ENCODE results near the gene DGKD.

DNA sequence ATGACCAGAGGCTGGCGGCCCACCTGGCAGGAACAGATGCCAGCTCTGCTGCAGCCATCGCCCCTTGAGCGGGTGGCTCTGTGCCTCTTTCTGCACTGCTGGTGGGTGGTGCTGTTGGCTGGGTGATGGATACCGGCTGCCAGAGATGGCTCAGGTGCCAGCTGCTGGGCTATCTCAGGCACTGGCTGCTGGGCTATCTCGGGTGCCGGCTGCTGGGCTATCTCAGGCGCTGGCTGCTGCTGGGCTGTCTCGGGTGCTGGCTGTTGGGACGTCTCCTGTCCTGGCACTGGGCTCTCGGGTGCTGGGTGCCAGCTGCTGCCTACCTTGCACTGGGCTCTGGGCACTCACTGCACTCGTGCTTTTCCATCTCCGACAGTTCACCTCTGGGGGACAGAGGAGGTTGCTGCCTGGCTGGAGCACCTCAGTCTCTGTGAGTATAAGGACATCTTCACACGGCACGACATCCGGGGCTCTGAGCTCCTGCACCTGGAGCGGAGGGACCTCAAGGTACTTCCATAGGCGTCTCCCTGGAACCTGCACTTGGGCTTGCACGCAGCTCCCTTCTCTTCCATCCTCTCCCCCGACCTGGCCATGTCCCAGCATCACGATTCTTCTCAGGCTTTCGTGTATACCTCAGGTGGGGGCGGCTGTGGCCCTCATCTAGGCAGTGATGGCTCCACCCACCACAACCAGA, 113.9 kb downstream of the DGKD start:
- TF ChIP-seq, protein P1, sequence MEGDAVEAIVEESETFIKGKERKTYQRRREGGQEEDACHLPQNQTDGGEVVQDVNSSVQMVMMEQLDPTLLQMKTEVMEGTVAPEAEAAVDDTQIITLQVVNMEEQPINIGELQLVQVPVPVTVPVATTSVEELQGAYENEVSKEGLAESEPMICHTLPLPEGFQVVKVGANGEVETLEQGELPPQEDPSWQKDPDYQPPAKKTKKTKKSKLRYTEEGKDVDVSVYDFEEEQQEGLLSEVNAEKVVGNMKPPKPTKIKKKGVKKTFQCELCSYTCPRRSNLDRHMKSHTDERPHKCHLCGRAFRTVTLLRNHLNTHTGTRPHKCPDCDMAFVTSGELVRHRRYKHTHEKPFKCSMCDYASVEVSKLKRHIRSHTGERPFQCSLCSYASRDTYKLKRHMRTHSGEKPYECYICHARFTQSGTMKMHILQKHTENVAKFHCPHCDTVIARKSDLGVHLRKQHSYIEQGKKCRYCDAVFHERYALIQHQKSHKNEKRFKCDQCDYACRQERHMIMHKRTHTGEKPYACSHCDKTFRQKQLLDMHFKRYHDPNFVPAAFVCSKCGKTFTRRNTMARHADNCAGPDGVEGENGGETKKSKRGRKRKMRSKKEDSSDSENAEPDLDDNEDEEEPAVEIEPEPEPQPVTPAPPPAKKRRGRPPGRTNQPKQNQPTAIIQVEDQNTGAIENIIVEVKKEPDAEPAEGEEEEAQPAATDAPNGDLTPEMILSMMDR (IDR thresholded peaks at IDR 0.05) = no peak
- no peak for TF ChIP-seq EZH2 (IDR thresholded peaks at IDR 0.05; ENCODE audit: borderline replicate concordance, insufficient read depth, low read depth, low read length, poor library complexity, severe bottlenecking)
